Stimulated activated CD8-positive, alpha-beta memory T cell treated with anti-CD3 and anti-CD28 coated beads, Interleukin-15, amount 100 ng/mL, for 1 hour (primary cell): Measurements from ENCODE around the gene ADAP1.
"Not testable (repeated sequence)": the region's sequence is repeated elsewhere in the genome, so short reads cannot be mapped to it uniquely, and the experiment has no call there.

Experiments used
- DNase-seq: peaks from one replicate; pipeline ENCODE4 v3.0.0-alpha.2; 2020; ENCODE audit warnings: low read depth

The ADAP1 gene

GRCh38 chr7:909358-910329, 44.8 kb downstream of the ADAP1 start:
- DNase-seq, result no peak

- DNase-seq, result not testable (repeated sequence)
These were observed 45.7 kb downstream of the ADAP1 start for GRCh38 chr7:908591-909357.

GRCh38 chr7:908159-908581, 46.3 kb downstream of the ADAP1 start:
- DNase-seq, result no peak

DNA sequence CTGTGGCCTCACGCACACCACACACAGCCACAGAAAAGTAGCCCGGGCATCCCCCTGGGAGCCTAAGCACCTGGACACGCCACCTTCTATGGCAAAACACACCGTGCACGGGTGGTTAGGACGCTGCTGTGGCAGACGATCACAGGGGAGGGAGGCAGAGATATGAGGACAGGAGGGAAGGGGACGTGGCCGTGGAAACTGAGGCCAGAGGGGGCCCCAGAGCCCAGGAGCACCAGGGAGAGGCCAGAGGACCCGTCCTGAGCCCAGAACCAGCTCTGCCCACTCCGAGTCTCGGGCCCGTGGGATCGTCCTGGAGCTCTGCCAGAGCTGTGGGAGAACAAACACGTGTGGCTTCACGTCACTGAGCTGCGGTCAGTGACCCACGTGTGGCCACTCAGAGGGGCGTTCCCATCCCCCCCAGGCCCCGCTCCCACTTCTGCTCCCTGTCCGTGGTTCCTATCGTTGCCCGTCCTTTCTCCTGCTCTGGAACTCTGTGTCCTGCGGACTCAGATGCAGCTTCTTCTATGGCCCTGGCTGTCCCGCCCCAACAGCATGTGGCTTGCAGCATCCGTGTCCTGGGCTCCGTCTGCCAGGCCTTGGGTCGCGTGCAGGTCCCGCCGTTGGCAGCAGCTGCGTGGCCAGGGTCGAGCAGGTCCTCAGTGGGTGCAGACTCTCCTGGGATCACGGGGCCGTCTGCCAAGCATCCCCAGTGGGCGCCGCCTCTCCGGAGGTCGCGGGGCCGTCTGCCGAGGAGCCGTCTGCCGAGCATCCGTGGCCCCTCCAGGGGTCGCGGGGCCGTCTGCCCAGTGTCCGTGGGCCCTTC, 47.1 kb downstream of the ADAP1 start:
- no peak for DNase-seq

DNA sequence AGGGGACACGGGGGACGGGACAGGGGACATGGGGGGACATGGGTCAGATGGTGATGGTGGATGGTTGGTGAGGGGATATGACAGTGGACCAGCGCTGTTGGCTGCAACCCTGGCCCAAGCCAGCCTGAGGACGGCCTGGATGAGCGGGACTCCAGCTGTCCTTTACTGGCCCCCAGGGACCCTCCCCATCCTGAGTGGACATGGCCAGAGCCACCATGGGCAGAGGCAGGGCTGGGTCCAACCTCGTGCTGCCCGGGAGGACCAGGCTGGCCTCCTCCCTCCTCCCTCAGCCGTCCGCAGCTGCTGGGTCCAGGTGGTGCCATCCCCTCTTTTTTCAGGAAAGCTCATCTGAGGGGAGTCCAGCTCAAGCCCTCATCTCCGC, 47.7 kb downstream of the ADAP1 start:
- no peak for DNase-seq

DNA sequence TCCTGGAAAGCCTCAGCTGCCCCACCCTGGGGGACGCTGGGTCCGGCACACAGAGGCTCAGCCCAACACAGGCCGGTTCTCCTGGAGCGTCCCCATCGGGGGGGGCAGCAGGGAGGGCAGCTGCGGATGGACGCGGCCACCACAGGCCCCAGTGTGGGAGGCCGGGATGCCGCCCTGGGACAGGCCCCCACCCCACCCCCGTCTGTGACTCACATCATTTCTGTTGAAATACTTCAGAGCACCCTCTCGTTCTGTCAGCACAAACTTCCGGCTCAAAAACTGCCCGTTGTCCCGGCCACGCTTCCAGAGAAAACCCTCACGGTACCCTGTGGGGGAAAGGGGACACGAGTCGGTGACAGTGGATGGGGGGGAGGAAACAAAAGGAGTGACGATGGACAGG, 49.6 kb downstream of the ADAP1 start:
- no peak for DNase-seq

DNA sequence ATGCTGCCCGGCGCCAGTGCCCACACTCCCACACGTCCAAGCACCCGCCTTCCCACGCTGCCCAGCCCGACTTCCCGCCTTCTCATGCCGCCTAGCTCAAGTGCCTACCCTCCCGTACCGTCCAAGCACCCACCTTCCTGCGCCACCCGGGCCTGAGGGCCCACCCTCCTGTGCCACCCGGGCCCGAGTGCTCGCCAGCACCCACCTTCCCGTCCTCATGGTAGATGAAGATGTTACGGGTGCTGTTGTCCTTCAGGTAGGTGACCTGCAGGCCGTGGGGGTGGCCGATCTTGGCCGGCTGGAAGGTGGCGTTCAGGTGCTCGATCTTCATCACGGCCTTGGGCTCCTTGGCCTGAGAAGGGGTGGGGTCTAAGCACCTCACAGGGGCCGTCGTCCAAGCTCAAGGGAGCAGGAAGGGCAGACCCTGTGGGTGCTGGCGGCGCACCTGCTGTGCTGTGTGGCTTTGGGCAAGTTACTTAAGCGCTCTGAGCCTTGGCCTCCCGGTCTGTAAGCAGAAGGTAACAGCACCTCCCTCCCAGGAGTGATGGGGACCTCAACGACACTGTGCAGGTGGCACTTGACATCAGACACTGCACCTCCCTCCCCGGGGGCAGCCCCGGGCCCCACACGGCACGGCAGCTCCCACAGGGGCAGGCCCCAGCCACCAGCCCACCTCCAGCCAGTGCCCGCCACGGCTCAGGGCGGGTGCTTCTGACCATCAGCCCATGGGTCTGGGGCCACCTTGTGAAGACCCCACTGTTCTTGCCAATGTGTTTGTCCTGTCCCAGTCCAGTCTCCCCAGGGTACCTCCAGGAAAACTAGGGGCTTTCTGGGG, 50.3 kb downstream of the ADAP1 start:
- DNase-seq, result no peak

GRCh38 chr7:902996-903395, 51.5 kb downstream of the ADAP1 start:
- no peak for DNase-seq

DNA sequence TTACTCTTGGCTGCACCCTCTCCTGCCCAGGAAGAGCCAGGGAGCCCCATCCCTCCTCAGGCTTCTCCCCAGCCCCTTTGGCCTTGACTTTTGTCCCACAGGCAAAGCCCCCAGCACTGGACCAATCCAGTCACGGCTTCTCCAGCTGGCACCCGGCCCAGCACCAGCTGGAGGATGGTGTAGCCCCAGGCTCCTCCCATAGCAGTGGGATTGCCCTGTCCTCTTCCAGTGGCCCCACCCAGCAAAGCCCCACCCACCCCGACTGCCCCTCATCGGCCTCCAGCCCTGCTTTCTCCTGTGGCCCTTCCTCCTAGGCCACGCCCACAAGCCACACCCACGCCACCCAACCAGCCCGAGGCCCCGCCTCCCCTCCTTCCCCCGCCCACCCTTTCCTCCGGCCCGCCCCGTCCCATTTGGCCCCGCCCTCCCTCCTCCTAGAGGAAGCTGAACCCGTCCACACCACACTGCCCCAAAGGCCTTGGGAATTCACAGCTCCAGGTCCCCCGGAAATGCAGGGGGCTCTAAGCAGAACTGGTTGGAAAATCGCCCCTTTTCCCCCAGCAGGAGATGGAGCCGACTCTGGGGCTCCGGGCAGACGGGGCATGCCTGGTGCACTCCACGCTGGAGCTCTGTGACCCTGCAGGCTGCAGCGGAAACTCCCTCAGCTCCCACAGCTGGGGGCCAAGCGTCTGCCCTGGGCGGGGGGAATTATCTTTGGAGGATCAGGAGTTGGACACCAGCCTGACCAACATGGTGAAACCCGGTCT, 52.9 kb downstream of the ADAP1 start:
- no peak for DNase-seq

- no peak for DNase-seq
These were observed 53.5 kb downstream of the ADAP1 start for GRCh38 chr7:901041-901387.

- DNase-seq, result no peak
These were observed 54.0 kb downstream of the ADAP1 start for GRCh38 chr7:900331-901040.

GRCh38 chr7:899806-900205, 54.7 kb downstream of the ADAP1 start:
- no peak for DNase-seq

DNA sequence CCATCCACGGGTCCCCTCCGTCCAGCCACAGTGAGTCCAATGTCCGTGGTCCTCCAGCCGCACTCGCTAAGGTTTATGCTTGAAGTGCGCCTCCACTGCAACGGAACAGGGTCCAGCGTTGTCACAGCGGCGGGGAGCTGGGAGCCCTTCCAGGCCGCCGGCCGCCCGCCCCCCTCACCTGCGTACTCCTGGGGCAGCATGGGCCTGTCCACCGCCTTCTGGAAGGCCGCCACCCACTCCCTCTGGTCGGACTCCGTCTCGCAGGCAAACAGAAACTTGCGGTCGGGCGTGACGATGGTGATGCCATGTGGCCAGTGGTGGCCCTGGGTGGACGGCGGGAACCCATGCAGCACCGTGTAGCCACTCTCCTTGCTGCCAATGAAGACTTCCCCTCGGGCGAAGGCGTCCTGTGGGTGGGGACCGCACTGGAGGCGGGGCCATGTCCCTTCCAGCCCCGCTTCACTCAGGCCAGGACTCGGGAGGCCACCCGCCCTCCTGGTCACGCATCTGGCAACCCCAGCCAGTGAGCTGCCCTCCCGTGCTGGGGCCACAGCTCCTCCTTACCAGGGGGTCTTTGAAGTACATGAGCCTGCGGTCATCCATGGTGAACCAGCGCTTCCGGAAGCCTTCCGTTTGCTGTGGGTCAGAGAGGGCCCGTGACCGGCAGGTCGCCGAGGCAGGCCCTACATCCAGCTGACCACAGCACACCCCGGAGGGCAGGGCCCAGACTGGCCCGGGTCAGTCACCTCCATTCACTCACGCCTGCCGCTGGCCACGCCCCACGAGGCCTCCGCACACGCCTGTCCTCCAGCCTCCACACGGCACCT, 55.4 kb downstream of the ADAP1 start:
- DNase-seq, result no peak

GRCh38 chr7:898460-898854, 56.0 kb downstream of the ADAP1 start:
- no peak for DNase-seq

DNA sequence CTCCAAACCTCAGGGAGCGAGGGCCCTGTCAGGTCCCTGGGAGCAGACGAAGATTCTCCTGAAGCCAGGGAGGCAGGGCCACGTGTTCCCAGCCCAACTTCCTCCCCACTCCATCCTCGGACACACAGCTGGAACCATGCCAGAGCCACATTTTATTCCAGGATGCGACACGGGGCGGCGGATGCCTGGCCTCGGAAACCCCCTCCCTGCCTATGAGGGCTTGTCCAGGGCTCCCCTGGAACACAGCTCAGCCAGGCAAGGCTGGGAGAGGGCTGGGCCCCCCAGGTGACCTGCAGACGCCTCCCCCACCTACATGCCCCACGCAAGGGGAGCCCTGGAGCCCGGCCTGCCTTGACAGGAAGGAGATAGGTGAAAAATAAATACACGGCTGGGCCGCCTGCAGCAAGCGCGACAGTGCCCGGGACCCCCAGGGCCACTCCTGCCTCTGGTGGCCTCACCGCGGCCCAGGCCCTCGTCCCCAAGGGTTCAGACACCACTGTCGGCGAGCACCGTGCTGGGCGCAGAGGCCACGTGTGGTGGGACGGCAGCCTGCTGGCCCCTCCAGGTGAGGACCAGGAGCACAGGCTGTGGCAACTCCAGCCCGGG, 56.6 kb downstream of the ADAP1 start:
- DNase-seq, result no peak

DNA sequence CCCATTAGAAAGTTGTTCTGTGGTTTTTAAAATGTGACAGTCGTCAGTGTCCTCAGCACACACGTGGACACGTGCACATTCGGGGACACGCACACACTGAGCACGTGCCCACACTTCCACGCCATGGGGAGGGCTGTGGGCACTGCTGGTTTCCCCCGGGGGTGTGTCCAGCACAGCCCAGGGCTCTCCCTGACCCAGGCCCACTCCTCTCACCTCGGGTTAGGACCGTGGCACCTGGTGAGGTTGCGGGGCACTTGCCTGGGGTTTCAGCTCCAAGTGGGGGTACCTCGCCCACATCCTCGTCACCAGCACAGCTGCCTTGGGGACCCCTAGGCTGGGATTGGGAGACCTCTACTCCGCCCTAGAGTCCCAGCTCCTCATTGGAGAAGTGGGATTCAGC, 57.4 kb downstream of the ADAP1 start:
- DNase-seq, result no peak

- DNase-seq, result no peak
These were observed 58.0 kb downstream of the ADAP1 start for GRCh38 chr7:896346-897075.

DNA sequence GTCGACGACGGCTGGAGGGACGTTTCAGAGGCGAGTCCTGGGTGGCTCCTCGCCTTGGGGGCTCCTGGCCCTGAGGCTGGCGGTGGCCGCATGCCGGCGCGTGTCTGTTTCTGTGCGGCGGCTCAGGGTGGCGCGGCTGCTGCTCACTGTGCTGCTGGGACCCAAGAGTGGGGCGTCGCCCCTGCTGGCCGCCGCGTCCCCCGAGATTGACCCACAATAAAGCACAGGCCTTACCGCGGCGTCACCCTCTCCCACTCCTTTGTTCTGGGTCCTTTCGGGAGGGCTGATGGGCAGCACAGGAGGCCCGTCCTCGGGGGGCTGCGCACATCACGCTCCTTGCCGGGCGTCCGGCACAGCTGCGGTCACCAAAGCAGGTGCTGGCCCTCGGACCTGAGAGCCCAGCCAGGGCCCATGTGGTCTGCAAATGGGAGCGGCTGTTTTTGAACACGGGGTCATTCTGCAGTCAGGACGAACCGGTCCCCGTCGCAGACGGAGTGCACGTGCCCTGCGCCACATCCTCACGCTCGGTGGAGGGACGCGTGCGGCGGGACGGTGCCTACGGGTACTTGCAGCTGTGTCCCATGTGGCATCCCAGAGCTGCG, 58.9 kb downstream of the ADAP1 start:
- DNase-seq, result no peak
